Measurements from ENCODE around the gene ATF6. TPM values are rescaled to one million over a fixed set of nuclear protein-coding genes. Genes with fewer than 3 reads are reported as not detected.

ATF6 gene
- total and polyA plus RNA-seq, 2 donors (not counting 3 experiments of a cell fraction or from before 2014, with no cell fraction given) = 24.9 to 40.3 TPM

GRCh38 chr1:161844696-161845095 lies 78.6 kb downstream of the ATF6 start:
- ChIA-PET CTCF (interaction anchor here (1.3 to 2.5 kb wide), 3 partner anchors 20 to 192 kb away, joined by 4 to 8 read pairs (median 4); no protein-coding TSS in a partner anchor), POLR2A (no interaction called here)
- FAIRE-seq = no peak

More at GRCh38 chr1:161844696-161845095, 78.6 kb downstream of the ATF6 start:
- no peaks in the 10 kb centered on the region for H3K79me2 ChIP-seq (ENCODE audit: control insufficient read depth, insufficient read depth, low read length)
- H2AFZ ChIP-seq (ENCODE audit: low read depth, low read length) = no peak overlapping the region
- H3K4me1 ChIP-seq (ENCODE audit: control insufficient read depth, extremely low read depth, insufficient read depth, low read length) = peaks cover 19% of the 10 kb centered on the region
- H3K27me3 ChIP-seq (ENCODE audit: control insufficient read depth in 2 of 2, insufficient read depth in 2 of 2, low read length in 2 of 2) = no peaks in the 10 kb centered on the region
- no peaks in the 10 kb centered on the region for H3K9me3 ChIP-seq (replicated peaks; ENCODE audit: control insufficient read depth, insufficient read depth, low read length)
- H3K36me3 ChIP-seq (ENCODE audit: control insufficient read depth in 2 of 2, extremely low read depth in 1 of 2, insufficient read depth in 2 of 2, low read length in 2 of 2) = no peaks in the 10 kb centered on the region
- no peak for DNase-seq (ENCODE audit: low read depth, low spot score)
- H3K9ac ChIP-seq (replicated peaks; ENCODE audit: extremely low read depth, insufficient read depth, low read length) = no peak overlapping the region
- dilution Hi-C loops (cut with MboI; ENCODE audit: extremely low pct_ligation_motif_present, low sequenced_read_pairs) = no loop called here
- no peak overlapping the region for H3K4me2 ChIP-seq (ENCODE audit: insufficient read depth, low read length)
- intact Hi-C loops (cut with micrococcal nuclease) = loop anchor here (5.0 kb wide), 1 partner anchor 52 kb away; no protein-coding TSS in a partner anchor
- BruUV-seq (replicated peaks) = no TSS peak
- H3K4me3 ChIP-seq (replicated peaks in 1 of 3; ENCODE audit: insufficient read depth in 1 of 3, low read depth in 1 of 3, low read length in 3 of 3) = no peak overlapping the region
- TF ChIP-seq POLR2AphosphoS5 (IDR thresholded peaks at IDR 0.05; ENCODE audit: insufficient read depth, low read depth, low read length) = no peak
- TF ChIP-seq MYC (IDR thresholded peaks at IDR 0.05; ENCODE audit: low read depth, low read length) = no peak
- no peak for TF ChIP-seq FOS (IDR thresholded peaks at IDR 0.05; ENCODE audit: borderline replicate concordance, insufficient read depth, low read length)
- no peak for TF ChIP-seq GATA2 (IDR thresholded peaks at IDR 0.05; ENCODE audit: insufficient read depth, insufficient read length, low read depth, low read length)
- TF ChIP-seq EZH2 (IDR thresholded peaks at IDR 0.05; ENCODE audit: borderline replicate concordance, low read depth, low read length, severe bottlenecking) = no peak
- TF ChIP-seq, protein P1, sequence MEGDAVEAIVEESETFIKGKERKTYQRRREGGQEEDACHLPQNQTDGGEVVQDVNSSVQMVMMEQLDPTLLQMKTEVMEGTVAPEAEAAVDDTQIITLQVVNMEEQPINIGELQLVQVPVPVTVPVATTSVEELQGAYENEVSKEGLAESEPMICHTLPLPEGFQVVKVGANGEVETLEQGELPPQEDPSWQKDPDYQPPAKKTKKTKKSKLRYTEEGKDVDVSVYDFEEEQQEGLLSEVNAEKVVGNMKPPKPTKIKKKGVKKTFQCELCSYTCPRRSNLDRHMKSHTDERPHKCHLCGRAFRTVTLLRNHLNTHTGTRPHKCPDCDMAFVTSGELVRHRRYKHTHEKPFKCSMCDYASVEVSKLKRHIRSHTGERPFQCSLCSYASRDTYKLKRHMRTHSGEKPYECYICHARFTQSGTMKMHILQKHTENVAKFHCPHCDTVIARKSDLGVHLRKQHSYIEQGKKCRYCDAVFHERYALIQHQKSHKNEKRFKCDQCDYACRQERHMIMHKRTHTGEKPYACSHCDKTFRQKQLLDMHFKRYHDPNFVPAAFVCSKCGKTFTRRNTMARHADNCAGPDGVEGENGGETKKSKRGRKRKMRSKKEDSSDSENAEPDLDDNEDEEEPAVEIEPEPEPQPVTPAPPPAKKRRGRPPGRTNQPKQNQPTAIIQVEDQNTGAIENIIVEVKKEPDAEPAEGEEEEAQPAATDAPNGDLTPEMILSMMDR (IDR thresholded peaks at IDR 0.05; ENCODE audit: extremely low read depth in 1 of 2, insufficient read depth in 1 of 2, low read depth in 1 of 2, low read length in 2 of 2) = no peak
- TF ChIP-seq POLR2A (IDR thresholded peaks at IDR 0.05; ENCODE audit: low read depth, low read length) = no peak
- TF ChIP-seq JUN (IDR thresholded peaks at IDR 0.05; ENCODE audit: borderline replicate concordance, insufficient read depth, insufficient read length, low read depth) = no peak
- TF ChIP-seq, protein P2, sequence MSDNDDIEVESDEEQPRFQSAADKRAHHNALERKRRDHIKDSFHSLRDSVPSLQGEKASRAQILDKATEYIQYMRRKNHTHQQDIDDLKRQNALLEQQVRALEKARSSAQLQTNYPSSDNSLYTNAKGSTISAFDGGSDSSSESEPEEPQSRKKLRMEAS (IDR thresholded peaks at IDR 0.05; ENCODE audit: insufficient read depth, insufficient read length) = no peak
- no peaks in the 10 kb centered on the region for H4K20me1 ChIP-seq (replicated peaks; ENCODE audit: control insufficient read depth, extremely low read depth, insufficient read depth, low read length)
- H3K27ac ChIP-seq (ENCODE audit: insufficient read depth, low read depth, low read length) = no peak overlapping the region
- no peaks in the 10 kb centered on the region for H3K9me1 ChIP-seq (replicated peaks; ENCODE audit: control insufficient read depth, extremely low read depth, insufficient read depth, low read length)

Measured in endothelial cell of umbilical vein (primary cell).